Nephron (organoid): ENCODE data around the gene CAMK2D.
"Not testable (repeated sequence)": the region's sequence is repeated elsewhere in the genome, so short reads cannot be mapped to it uniquely, and the experiment has no call there.

Experiments
- H3K27ac Mint-ChIP-seq, 3 experiments: 2 replicates each; pipeline ENCODE4 v1.8.0; 2020; ENCODE audit warnings: mixed read lengths in 3 of 3, mild to moderate bottlenecking in 2 of 3, moderate library complexity in 1 of 3
- H3K27me3 Mint-ChIP-seq: 2 replicates; pipeline ENCODE4 v1.8.0; 2021; ENCODE audit warnings: low read depth, mild to moderate bottlenecking, moderate library complexity, mixed read lengths
- H3K36me3 Mint-ChIP-seq: 2 replicates; pipeline ENCODE4 v1.8.0; 2020; ENCODE audit warnings: low read depth, mixed read lengths
- H3K4me1 Mint-ChIP-seq: 2 replicates; pipeline ENCODE4 v1.8.0; 2020; ENCODE audit warnings: mixed read lengths
- H3K4me3 Mint-ChIP-seq, 3 experiments: 2 replicates each; pipeline ENCODE4 v1.8.0; 2020; ENCODE audit warnings: mild to moderate bottlenecking in 3 of 3, mixed read lengths in 3 of 3, moderate library complexity in 2 of 3
- H3K9me3 Mint-ChIP-seq: 2 replicates; pipeline ENCODE4 v1.8.0; 2020; ENCODE audit warnings: mixed read lengths
- TF ChIP-seq, protein P1 (sequence below), 3 experiments: fragments of 200-600 bp; sonication (generic); IDR thresholded peaks; one replicate each; pipeline ENCODE4 v1.5.0; 2021; ENCODE audit warnings: antibody characterized with exemption in 3 of 3; ENCODE audit not compliant: unreplicated experiment in 3 of 3

Gene CAMK2D

DNA sequence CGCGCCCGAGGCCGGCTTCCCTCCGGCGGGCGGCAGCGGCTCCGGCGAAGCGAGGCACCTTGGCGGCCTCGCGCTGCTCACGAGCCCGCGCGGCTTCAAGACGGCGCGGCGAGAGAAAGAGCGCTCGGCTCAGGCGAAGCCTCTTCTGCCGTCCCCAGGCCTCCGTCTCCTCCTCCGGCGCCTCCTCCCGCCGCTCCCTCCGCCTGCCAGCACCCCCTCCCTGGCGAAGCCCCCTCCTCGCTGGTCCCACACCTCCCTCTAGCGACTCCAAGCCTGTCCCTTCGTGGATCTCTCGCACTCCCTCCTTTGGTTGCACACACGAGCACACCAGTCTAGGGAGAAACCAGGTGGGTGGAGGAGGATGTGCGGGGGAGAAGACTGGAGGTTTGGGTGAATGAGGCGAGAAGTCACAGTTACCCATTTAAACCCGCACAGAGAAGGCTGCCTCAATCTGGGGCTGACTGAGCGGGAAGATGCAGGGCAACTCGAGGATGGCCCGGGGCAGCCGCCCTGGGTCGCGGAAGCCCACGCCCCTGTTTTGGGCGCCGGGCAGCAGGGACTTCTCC lies at the start of gene CAMK2D:
Gene CAMK2D, minus strand, starts transcription at position 119 of the 566 bp plus-strand sequence. CDS start 670 bp downstream, outside the sequence.
- peak within 1 kb of the TSS; percentile 97 to 99 (median 99) for H3K27ac Mint-ChIP-seq
- peaks cover 5% of the 10 kb centered on the region for H3K36me3 Mint-ChIP-seq
- H3K9me3 Mint-ChIP-seq, result no peaks in the 10 kb centered on the region
- TF ChIP-seq, protein P1, sequence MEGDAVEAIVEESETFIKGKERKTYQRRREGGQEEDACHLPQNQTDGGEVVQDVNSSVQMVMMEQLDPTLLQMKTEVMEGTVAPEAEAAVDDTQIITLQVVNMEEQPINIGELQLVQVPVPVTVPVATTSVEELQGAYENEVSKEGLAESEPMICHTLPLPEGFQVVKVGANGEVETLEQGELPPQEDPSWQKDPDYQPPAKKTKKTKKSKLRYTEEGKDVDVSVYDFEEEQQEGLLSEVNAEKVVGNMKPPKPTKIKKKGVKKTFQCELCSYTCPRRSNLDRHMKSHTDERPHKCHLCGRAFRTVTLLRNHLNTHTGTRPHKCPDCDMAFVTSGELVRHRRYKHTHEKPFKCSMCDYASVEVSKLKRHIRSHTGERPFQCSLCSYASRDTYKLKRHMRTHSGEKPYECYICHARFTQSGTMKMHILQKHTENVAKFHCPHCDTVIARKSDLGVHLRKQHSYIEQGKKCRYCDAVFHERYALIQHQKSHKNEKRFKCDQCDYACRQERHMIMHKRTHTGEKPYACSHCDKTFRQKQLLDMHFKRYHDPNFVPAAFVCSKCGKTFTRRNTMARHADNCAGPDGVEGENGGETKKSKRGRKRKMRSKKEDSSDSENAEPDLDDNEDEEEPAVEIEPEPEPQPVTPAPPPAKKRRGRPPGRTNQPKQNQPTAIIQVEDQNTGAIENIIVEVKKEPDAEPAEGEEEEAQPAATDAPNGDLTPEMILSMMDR (IDR thresholded peaks at IDR 0.05; ENCODE audit: unreplicated experiment in 3 of 3), result peak; percentile 43 to 49 (median 44)
- no peaks in the 10 kb centered on the region for H3K27me3 Mint-ChIP-seq
- peaks cover 26% of the 10 kb centered on the region for H3K4me1 Mint-ChIP-seq
- H3K4me3 Mint-ChIP-seq, result peak within 1 kb of the TSS; percentile 88 to 95 (median 92)

DNA sequence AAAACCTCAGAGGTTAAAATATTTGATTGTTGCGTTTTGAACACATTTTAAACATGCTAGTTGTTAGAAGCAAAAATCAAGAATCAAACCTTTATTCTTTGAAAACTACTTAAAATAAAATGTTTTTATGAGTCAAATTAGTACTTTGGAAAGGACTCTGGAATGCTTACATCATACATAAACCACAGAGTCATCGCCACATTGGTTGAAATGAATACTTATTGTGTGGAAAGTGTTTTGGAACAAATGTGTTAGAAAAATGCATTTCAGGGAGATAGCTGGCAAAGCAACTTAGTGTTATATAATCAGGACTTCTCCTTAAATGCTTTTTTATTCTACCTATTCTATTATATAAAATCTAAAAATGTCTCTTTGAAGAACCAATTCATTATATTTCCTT lies 49.4 kb upstream of the CAMK2D start:
- Mint-ChIP-seq H3K4me1 (no peaks in the 10 kb centered on the region), H3K9me3 (no peaks in the 10 kb centered on the region), H3K27me3 (no peaks in the 10 kb centered on the region), H3K4me3 (no peak overlapping the region), H3K36me3 (no peaks in the 10 kb centered on the region), H3K27ac (no peak overlapping the region)
- TF ChIP-seq, protein P1 (IDR thresholded peaks at IDR 0.05; ENCODE audit: unreplicated experiment in 3 of 3), result no peak

DNA sequence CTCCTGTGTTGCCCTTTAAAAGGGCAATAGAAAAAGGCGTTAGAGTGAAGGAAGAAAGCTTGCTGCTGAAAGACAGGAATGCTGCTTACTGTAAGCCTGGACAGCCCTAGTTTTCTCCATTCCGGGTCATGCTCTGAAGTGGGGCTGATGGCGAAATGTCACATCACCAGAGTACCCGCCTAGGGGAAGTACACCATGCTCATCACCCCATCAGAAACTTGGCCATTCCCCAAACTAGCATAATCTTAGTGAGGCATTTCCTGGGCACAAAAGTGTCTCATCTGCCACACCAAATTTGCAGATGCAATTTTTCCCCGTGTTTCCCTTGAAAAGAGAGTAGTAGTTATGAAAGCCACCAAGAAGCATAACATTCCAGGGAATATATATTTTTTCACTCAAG lies 47.8 kb upstream of the CAMK2D start:
- TF ChIP-seq, protein P1 (IDR thresholded peaks at IDR 0.05; ENCODE audit: unreplicated experiment in 3 of 3), result no peak
- no peaks in the 10 kb centered on the region for H3K4me1 Mint-ChIP-seq
- no peaks in the 10 kb centered on the region for H3K9me3 Mint-ChIP-seq
- H3K36me3 Mint-ChIP-seq, result no peaks in the 10 kb centered on the region
- no peaks in the 10 kb centered on the region for H3K27me3 Mint-ChIP-seq
- H3K27ac Mint-ChIP-seq, result no peak overlapping the region
- no peak overlapping the region for H3K4me3 Mint-ChIP-seq

- TF ChIP-seq, protein P1 (IDR thresholded peaks at IDR 0.05; ENCODE audit: unreplicated experiment in 3 of 3), result no peak
- H3K27me3 Mint-ChIP-seq, result no peaks in the 10 kb centered on the region
- no peak overlapping the region for H3K4me3 Mint-ChIP-seq
- no peak overlapping the region for H3K27ac Mint-ChIP-seq
- peaks cover 4% of the 10 kb centered on the region for H3K9me3 Mint-ChIP-seq
- no peaks in the 10 kb centered on the region for H3K36me3 Mint-ChIP-seq
- H3K4me1 Mint-ChIP-seq, result no peaks in the 10 kb centered on the region
These were observed 45.3 kb upstream of the CAMK2D start for GRCh38 chr4:113806850-113807249.

GRCh38 chr4:113801882-113802281 lies 40.3 kb upstream of the CAMK2D start:
- H3K36me3 Mint-ChIP-seq, result no peaks in the 10 kb centered on the region
- H3K27ac Mint-ChIP-seq, result no peak overlapping the region
- H3K4me3 Mint-ChIP-seq, result no peak overlapping the region
- H3K4me1 Mint-ChIP-seq, result no peaks in the 10 kb centered on the region
- TF ChIP-seq, protein P1 (IDR thresholded peaks at IDR 0.05; ENCODE audit: unreplicated experiment in 3 of 3), result no peak
- peaks cover 13% of the 10 kb centered on the region for H3K9me3 Mint-ChIP-seq
- H3K27me3 Mint-ChIP-seq, result no peaks in the 10 kb centered on the region

GRCh38 chr4:113796381-113796780 lies 34.8 kb upstream of the CAMK2D start:
- not testable (repeated sequence) for H3K27ac Mint-ChIP-seq, H3K27me3 Mint-ChIP-seq, H3K4me3 Mint-ChIP-seq, H3K4me1 Mint-ChIP-seq, H3K36me3 Mint-ChIP-seq
- peaks cover 43% of the 10 kb centered on the region for H3K9me3 Mint-ChIP-seq
